H1 (cell line): Measurements from ENCODE around the gene LOC128125822.

Experiments used
- CTCF ChIA-PET: fragments of 300-600 bp; sonication (Branson Sonifier 250); formaldehyde crosslinking; loops from one replicate; lab custom pipeline; 2021; ENCODE audit not compliant: partially characterized antibody; lab: Charles Lee
- POLR2A ChIA-PET: fragments of 300-600 bp; sonication (Branson Sonifier 250); formaldehyde crosslinking; loops from one replicate; lab custom pipeline; 2021; ENCODE audit warnings: inconsistent platforms; ENCODE audit not compliant: partially characterized antibody; lab: Charles Lee
- DNase-seq, 2 experiments: peaks; one replicate each; pipeline versions ENCODE4 v3.0.0 to v3.0.0-alpha.2; 2010 to 2022; ENCODE audit warnings: low spot score in 2 of 2, low read depth in 1 of 2, mixed read lengths in 1 of 2
- FAIRE-seq: peaks from 2 replicates; lab custom pipeline; 2011; peaks lifted over from hg19 to GRCh38; lab: Jason Lieb, UNC
- H2AFZ ChIP-seq: 2 replicates; pipeline ENCODE4 v1.8.1; 2012; ENCODE audit warnings: low read length, inconsistent platforms
- H2AK5ac ChIP-seq: 2 replicates; pipeline ENCODE4 v1.6.1; 2013; ENCODE audit warnings: low read depth, low read length
- H2BK120ac ChIP-seq: replicated peaks from 2 replicates; pipeline ENCODE3; 2013; ENCODE audit warnings: low read depth, low read length, inconsistent platforms
- H2BK12ac ChIP-seq: 2 replicates; pipeline ENCODE4 v1.6.1; 2013; ENCODE audit warnings: low read depth, low read length
- H2BK15ac ChIP-seq: 2 replicates; pipeline ENCODE4 v1.6.1; 2013; ENCODE audit warnings: low read length
- H2BK20ac ChIP-seq: 2 replicates; pipeline ENCODE4 v1.6.1; 2013; ENCODE audit warnings: low read length
- H2BK5ac ChIP-seq: 2 replicates; pipeline ENCODE4 v1.6.1; 2013; ENCODE audit warnings: low read depth, low read length
- H3K14ac ChIP-seq: 2 replicates; pipeline ENCODE4 v1.6.1; 2013; ENCODE audit warnings: inconsistent platforms; ENCODE audit not compliant: insufficient read length
- H3K18ac ChIP-seq: 2 replicates; pipeline ENCODE4 v1.6.1; 2013; ENCODE audit warnings: low read length; ENCODE audit errors: extremely low read depth
- H3K23ac ChIP-seq: 2 replicates; pipeline ENCODE4 v1.6.1; 2013; ENCODE audit warnings: inconsistent platforms; ENCODE audit not compliant: insufficient read length
- H3K23me2 ChIP-seq: 2 replicates; pipeline ENCODE4 v1.6.1; 2013; ENCODE audit warnings: low read depth, low read length
- H3K27ac ChIP-seq: 2 replicates; pipeline ENCODE4 v1.6.1; 2011; ENCODE audit warnings: low read depth, low read length, inconsistent platforms
- H3K27me3 ChIP-seq, 4 experiments: replicated peaks in 1 of 4; 1 replicate in 1 of 4; 2 replicates in 3 of 4; pipeline versions ENCODE4 v1.6.1 to v1.8.1; 2011 to 2013; ENCODE audit warnings: low read length in 3 of 4, mild to moderate bottlenecking in 3 of 4, inconsistent platforms in 2 of 4, mixed read lengths in 2 of 4, moderate library complexity in 1 of 4; ENCODE audit not compliant: control insufficient read depth in 3 of 4, insufficient read depth in 3 of 4; ENCODE audit errors: extremely low read depth in 1 of 4
- H3K36me3 ChIP-seq, 4 experiments: 2 replicates each; pipeline versions ENCODE4 v1.6.1 to v1.8.1; 2011 to 2013; ENCODE audit warnings: mild to moderate bottlenecking in 4 of 4, low read length in 3 of 4, moderate library complexity in 2 of 4, control low read depth in 1 of 4, inconsistent platforms in 1 of 4; ENCODE audit not compliant: insufficient read depth in 4 of 4, control insufficient read depth in 2 of 4
- H3K4ac ChIP-seq: replicated peaks from 2 replicates; pipeline ENCODE3; 2013; ENCODE audit warnings: low read length, low read depth, mixed read lengths, inconsistent platforms; ENCODE audit not compliant: insufficient read length
- H3K4me1 ChIP-seq, 4 experiments: replicated peaks in 1 of 4; 1 replicate in 1 of 4; 2 replicates in 3 of 4; pipeline versions ENCODE4 v1.6.1 to v1.8.1; 2011 to 2013; ENCODE audit warnings: low read length in 3 of 4, inconsistent platforms in 2 of 4, mixed read lengths in 1 of 4; ENCODE audit not compliant: insufficient read depth in 4 of 4, control insufficient read depth in 3 of 4
- H3K4me2 ChIP-seq, 2 experiments: 2 replicates each; pipeline versions ENCODE4 v1.6.1 to v1.8.1; 2011 to 2013; ENCODE audit warnings: low read depth in 2 of 2, low read length in 2 of 2, control low read depth in 1 of 2, inconsistent platforms in 1 of 2, mild to moderate bottlenecking in 1 of 2; ENCODE audit not compliant: insufficient read depth in 1 of 2
- H3K4me3 ChIP-seq, 4 experiments: fragments of 200-600, 300-600 bp in 1 of 4; sonication (generic), shearing (Covaris generic), sonication (Bioruptor Twin) in 1 of 4; 2 replicates each; pipeline versions ENCODE4 v1.5.1 to v1.8.1; 2011 to 2016; ENCODE audit warnings: low read length in 4 of 4, low read depth in 3 of 4, control low read depth in 2 of 4, inconsistent platforms in 2 of 4, mild to moderate bottlenecking in 2 of 4, mixed read lengths in 1 of 4, moderate library complexity in 1 of 4; ENCODE audit not compliant: insufficient read depth in 2 of 4; ENCODE audit errors: extremely low read depth in 1 of 4
- H3K56ac ChIP-seq: replicated peaks from 2 replicates; pipeline ENCODE3; 2013; ENCODE audit warnings: low read depth, mild to moderate bottlenecking, mixed read lengths, low read length, inconsistent platforms; ENCODE audit not compliant: insufficient read length
- H3K79me1 ChIP-seq: 2 replicates; pipeline ENCODE4 v1.6.1; 2013; ENCODE audit warnings: low read depth, low read length, control low read depth
- H3K79me2 ChIP-seq, 2 experiments: 2 replicates each; pipeline versions ENCODE4 v1.6.1 to v1.8.1; 2012 to 2013; ENCODE audit warnings: low read length in 2 of 2, mild to moderate bottlenecking in 2 of 2, inconsistent platforms in 1 of 2; ENCODE audit not compliant: insufficient read depth in 2 of 2, control insufficient read depth in 1 of 2
- H3K9ac ChIP-seq, 4 experiments: replicated peaks in 1 of 4; 1 replicate in 1 of 4; 2 replicates in 3 of 4; pipeline versions ENCODE4 v1.6.1 to v1.8.1; 2011 to 2013; ENCODE audit warnings: low read depth in 3 of 4, low read length in 3 of 4, control low read depth in 2 of 4, mild to moderate bottlenecking in 2 of 4, moderate library complexity in 2 of 4, inconsistent platforms in 1 of 4; ENCODE audit errors: extremely low read depth in 1 of 4
- H3K9me3 ChIP-seq, 2 experiments: 2 replicates each; pipeline versions ENCODE4 v1.6.1 to v1.8.1; 2012 to 2013; ENCODE audit warnings: mild to moderate bottlenecking in 2 of 2, moderate library complexity in 2 of 2, control low read depth in 1 of 2, inconsistent platforms in 1 of 2, low read depth in 1 of 2, low read length in 1 of 2, mixed read lengths in 1 of 2; ENCODE audit not compliant: insufficient read depth in 2 of 2
- H4K20me1 ChIP-seq, 2 experiments: replicated peaks in 1 of 2; 2 replicates each; pipeline versions ENCODE3 to v1.8.1; 2011 to 2013; ENCODE audit warnings: inconsistent platforms in 2 of 2, low read length in 2 of 2, mild to moderate bottlenecking in 1 of 2; ENCODE audit not compliant: insufficient read depth in 2 of 2, control insufficient read depth in 1 of 2
- H4K5ac ChIP-seq: 2 replicates; pipeline ENCODE4 v1.6.1; 2013; ENCODE audit warnings: low read length, low read depth, mixed read lengths, inconsistent platforms; ENCODE audit not compliant: insufficient read length
- H4K8ac ChIP-seq: 2 replicates; pipeline ENCODE4 v1.8.0; 2013; ENCODE audit warnings: mild to moderate bottlenecking, moderate library complexity, low read length, inconsistent platforms; ENCODE audit not compliant: insufficient read depth; ENCODE audit errors: extremely low read depth
- H4K91ac ChIP-seq: replicated peaks from 2 replicates; pipeline ENCODE3; 2013; ENCODE audit warnings: low read length, mixed read lengths, inconsistent platforms; ENCODE audit not compliant: insufficient read length
- BRCA1 ChIP-seq: IDR thresholded peaks from 2 replicates; pipeline ENCODE4 v1.6.1; 2012; ENCODE audit warnings: low read depth, low read length, improper control_type of control experiment
- CBX5 ChIP-seq: fragments of 300-800, 300-1000 bp; sonication (generic); IDR thresholded peaks from 2 replicates; pipeline ENCODE4 v1.7.1; 2016; ENCODE audit warnings: antibody characterized with exemption, low read length, low read depth
- EGR1 ChIP-seq: IDR thresholded peaks from 2 replicates; pipeline ENCODE4 v1.6.1; 2011; ENCODE audit warnings: low read depth, low read length, borderline replicate concordance
- FOSL1 ChIP-seq: IDR thresholded peaks from 2 replicates; pipeline ENCODE4 v1.6.1; 2011; ENCODE audit warnings: mild to moderate bottlenecking, low read depth, low read length, moderate library complexity; ENCODE audit not compliant: insufficient read depth
- HDAC6 ChIP-seq: IDR thresholded peaks from one replicate; pipeline ENCODE4 v1.7.1; 2012; ENCODE audit warnings: low read depth, mild to moderate bottlenecking, inconsistent platforms, low read length, moderate library complexity
- JUND ChIP-seq: IDR thresholded peaks from 2 replicates; pipeline ENCODE4 v1.6.1; 2011; ENCODE audit warnings: mild to moderate bottlenecking, improper control_type of control experiment, low read length
- RFX5 ChIP-seq: IDR thresholded peaks from 2 replicates; pipeline ENCODE4 v1.6.1; 2011; ENCODE audit warnings: low read depth, low read length, improper control_type of control experiment, borderline replicate concordance
- SP4 ChIP-seq: IDR thresholded peaks from 2 replicates; pipeline ENCODE4 v1.6.1; 2012; ENCODE audit warnings: low read length, inconsistent platforms
- WGBS, 2 experiments: shearing (Covaris generic) in 1 of 2; methylation state at CpG; one replicate each; pipeline versions ENCODE4 v1.1.6 to v1.1.7; 2013 to 2015; ENCODE audit warnings: low lambda C conversion rate in 2 of 2, mixed read lengths in 2 of 2, inconsistent platforms in 1 of 2, low coverage in 1 of 2, missing lambda C conversion rate in 1 of 2; ENCODE audit not compliant: insufficient replicate concordance in 2 of 2, insufficient coverage in 1 of 2, insufficient read length in 1 of 2; ENCODE audit errors: extremely low coverage in 1 of 2, missing lambda C conversion rate in 1 of 2; 5-methylcytosine and 5-hydroxymethylcytosine counted together
- TF ChIP-seq, protein P1 (sequence below): IDR thresholded peaks from 2 replicates; pipeline ENCODE4 v1.6.1; 2012; ENCODE audit warnings: low read length, inconsistent platforms

LOC128125822 gene

GRCh38 chr6:63527658-63528514, 44.4 kb upstream of the LOC128125822 start:
- H2BK20ac ChIP-seq, result no peak overlapping the region
- no peaks in the 10 kb centered on the region for H3K79me2 ChIP-seq
- H3K4me2 ChIP-seq, result no peak overlapping the region
- H3K23me2 ChIP-seq, result no peaks in the 10 kb centered on the region
- H3K79me1 ChIP-seq, result no peaks in the 10 kb centered on the region
- H2BK12ac ChIP-seq, result no peak overlapping the region
- no peak overlapping the region for H2BK5ac ChIP-seq
- H4K8ac ChIP-seq, result no peak overlapping the region
- ChIA-PET POLR2A (no interaction called here), CTCF (no interaction called here)
- H3K9ac ChIP-seq, result no peak overlapping the region
- WGBS, 2 experiments, result 85% methylated on average over 6 of the region's 6 CpGs; no CpG with 5 or more reads in 1 of the 2 experiments
- no peak overlapping the region for H2BK120ac ChIP-seq
- H3K27me3 ChIP-seq, result no peaks in the 10 kb centered on the region
- H4K20me1 ChIP-seq, result no peaks in the 10 kb centered on the region
- no peak overlapping the region for H3K27ac ChIP-seq
- no peak overlapping the region for H3K23ac ChIP-seq
- no peak overlapping the region for H3K4me3 ChIP-seq
- DNase-seq (no peak), FAIRE-seq (no peak)
- no peaks in the 10 kb centered on the region for H3K4me1 ChIP-seq
- no peak overlapping the region for H2AK5ac ChIP-seq
- 0 out of 2 replicates have a peak overlapping the region, but pooled peaks have one; percentile 20 for H2AFZ ChIP-seq
- no peaks in the 10 kb centered on the region for H3K36me3 ChIP-seq
- no peak overlapping the region for H3K4ac ChIP-seq
- no peak overlapping the region for H4K91ac ChIP-seq
- no peak overlapping the region for H4K5ac ChIP-seq
- H2BK15ac ChIP-seq, result no peak overlapping the region
- TF ChIP-seq BRCA1, result no peak
- TF ChIP-seq, protein P1, sequence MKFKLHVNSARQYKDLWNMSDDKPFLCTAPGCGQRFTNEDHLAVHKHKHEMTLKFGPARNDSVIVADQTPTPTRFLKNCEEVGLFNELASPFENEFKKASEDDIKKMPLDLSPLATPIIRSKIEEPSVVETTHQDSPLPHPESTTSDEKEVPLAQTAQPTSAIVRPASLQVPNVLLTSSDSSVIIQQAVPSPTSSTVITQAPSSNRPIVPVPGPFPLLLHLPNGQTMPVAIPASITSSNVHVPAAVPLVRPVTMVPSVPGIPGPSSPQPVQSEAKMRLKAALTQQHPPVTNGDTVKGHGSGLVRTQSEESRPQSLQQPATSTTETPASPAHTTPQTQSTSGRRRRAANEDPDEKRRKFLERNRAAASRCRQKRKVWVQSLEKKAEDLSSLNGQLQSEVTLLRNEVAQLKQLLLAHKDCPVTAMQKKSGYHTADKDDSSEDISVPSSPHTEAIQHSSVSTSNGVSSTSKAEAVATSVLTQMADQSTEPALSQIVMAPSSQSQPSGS, result no peak
- TF ChIP-seq EGR1, result no peak
- no peak for TF ChIP-seq JUND
- no peak for TF ChIP-seq FOSL1
- TF ChIP-seq RFX5, result no peak
- TF ChIP-seq SP4, result no peak
- TF ChIP-seq CBX5, result no peak
- no peak for TF ChIP-seq HDAC6
- H3K56ac ChIP-seq, result no peak overlapping the region
- no peaks in the 10 kb centered on the region for H3K9me3 ChIP-seq
- H3K14ac ChIP-seq, result no peak overlapping the region
- no peak overlapping the region for H3K18ac ChIP-seq
